HG03565 (cell line): ENCODE measurements around the gene PIP4K2B.

Experiments
- ATAC-seq: cut with Tn5 transposase; IDR thresholded peaks from one replicate; pipeline ENCODE4 v1.9.1; 2021; ENCODE audit warnings: mild to moderate bottlenecking, moderate library complexity; ENCODE audit not compliant: unreplicated experiment

Gene PIP4K2B

GRCh38 chr17:38746004-38746848, 53.1 kb downstream of the PIP4K2B start:
- ATAC-seq, result no peak

GRCh38 chr17:38745545-38745944, 53.8 kb downstream of the PIP4K2B start:
- no peak for ATAC-seq

GRCh38 chr17:38743556-38744171, 55.7 kb downstream of the PIP4K2B start:
- ATAC-seq, result no peak

DNA sequence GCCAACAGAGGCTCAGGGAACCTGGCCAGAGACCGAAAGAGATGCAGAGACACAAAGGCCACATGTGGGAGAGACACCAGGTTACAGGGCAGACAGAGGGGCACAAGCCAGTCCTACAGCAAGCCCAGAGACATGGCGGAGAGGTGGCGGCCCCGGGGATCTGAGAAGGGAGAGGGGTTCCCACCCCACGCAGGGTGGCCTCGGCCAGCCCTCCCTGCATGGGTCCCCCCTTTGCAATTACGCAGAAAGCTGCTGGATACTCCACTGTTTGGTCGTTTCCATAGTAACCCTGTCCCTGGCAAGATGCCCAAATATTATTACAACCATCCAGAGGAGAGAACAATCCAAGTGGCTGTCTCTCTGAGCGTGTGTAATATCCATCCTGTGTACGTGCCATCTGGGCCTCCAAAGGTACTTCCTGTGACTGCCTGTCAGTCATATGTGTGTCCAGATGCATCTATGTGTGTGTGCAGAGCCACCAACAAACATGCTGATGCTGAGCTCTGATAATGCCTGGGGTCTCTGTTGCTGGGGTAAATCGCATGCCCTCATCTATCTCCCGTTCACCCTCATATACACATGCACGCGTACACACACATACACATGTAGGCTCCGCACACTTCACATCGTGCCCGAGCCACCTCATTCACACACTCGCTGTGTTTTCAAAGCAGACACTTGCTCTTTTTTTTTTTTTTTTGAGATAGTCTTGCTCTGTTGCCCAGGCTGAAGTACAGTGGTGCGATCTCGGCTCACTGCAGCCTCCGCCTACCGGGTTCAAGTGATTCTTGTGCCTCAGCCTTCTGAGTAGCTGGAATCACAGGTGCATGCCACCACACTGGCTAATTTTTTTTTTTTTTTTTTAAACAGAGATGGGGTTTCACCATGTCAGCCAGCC, 56.7 kb downstream of the PIP4K2B start:
- ATAC-seq, result no peak

- no peak for ATAC-seq
These were observed 57.4 kb downstream of the PIP4K2B start for GRCh38 chr17:38741921-38742410.

DNA sequence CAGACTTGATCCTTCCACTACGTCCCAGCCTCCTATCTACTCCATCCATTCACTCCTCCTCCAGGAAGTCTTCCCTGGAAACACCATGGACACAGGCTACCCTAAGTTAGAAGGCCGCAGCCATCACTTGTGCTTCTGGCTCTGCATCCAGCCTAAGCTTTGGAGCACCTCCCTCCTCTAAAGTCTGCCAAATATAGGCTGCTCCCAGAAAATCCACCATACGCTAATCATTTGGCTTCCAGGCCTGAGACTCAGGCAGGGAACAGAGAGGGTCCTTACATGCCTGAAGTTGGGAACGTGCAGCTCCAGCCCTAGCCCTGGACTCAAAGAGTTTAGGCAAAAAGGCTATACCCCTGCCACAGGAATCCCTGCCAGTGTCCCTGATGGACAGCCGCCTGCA, 57.9 kb downstream of the PIP4K2B start:
- no peak for ATAC-seq

DNA sequence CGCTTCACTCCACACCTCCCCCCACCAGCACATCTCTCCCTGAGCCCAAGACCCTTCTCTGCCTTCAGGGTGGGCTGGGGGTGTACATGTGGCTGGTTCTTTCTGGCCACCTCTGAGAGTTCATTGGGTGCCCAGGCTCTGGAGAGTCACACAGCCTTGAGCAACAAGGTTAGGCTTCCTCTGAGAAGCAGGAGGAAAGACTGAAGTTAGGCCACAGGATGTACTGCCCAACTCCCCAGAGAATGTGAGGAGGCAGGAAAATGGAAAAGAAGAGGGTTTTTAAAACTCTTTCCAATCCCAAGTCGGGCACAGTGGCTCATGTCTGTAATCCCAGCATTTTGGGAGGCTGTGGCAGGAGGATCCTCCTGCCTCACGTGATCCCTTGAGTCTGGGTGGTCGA, 58.5 kb downstream of the PIP4K2B start:
- ATAC-seq, result no peak

DNA sequence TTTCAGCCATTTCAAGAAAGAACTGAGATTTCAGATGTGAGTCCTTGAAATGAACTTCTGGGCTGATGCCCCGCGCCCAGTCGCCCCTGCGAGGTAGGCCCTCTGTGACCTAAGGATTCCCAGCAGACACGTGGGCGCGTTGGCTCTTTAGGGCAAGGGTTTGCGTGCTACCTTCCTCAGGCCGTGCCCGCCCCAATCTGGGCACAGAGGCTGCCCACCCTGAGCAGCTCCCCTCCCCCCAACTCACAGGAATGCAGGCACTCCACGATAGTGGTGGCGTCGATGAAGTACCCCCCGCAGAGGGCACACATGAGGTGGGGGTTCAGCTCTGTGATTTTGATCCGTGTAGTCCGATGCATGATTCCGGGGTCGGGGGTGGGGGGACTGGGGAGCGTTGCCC, 59.3 kb downstream of the PIP4K2B start:
- ATAC-seq, result no peak

- no peak for ATAC-seq
These were observed 60.1 kb downstream of the PIP4K2B start for GRCh38 chr17:38739305-38739704.

DNA sequence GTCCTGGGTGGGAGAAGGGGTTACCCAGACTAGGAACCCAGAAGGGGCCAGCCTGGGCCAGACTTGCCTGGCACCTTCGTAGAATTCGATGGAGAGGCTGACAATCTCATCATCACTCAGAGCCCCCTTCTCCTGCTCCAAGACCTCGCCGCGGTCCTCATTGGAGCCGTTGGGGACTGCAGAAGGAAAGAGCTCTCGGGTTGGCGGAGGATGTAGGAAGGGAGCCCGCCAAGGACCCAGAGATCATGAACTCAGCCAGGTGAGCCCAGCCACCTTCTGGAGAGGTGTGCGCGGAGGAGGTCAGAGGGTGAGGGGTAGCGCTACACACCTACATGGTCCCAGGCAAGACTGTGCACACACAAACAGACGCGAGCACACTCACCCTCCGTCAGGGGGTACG, 60.7 kb downstream of the PIP4K2B start:
- no peak for ATAC-seq

DNA sequence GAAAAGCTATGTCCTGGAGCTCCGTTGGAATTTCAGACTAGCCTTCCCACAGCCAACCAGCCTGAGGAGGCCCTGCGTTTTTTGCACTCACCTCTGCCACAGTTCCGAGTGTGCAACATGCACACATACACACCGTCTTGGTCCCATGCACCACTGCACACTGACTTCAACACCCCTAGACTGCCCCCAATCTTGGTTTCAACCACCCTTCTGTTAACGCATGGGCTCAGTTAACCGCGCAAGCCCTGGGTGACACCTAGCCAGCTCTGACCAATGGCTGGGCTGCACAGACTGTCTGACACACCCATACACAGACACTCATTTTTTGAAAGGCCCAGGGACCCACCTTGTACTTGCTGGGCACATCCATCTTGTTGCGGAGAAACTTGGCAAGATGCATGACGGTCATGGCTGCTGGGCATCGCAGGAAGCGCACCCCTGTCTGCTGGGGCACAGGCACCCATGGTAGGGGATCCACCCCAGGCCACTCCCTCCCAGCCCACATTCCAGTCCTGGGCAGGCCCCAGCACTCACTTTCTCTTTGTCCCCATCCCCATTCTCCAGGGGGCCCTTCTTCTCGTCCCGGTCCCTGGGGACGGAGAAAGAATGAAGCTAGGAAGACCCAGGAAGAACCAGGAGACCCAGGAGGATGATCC, 61.2 kb downstream of the PIP4K2B start:
- no peak for ATAC-seq

GRCh38 chr17:38735161-38735997, 64.0 kb downstream of the PIP4K2B start:
- no peak for ATAC-seq

- no peak for ATAC-seq
These were observed 65.1 kb downstream of the PIP4K2B start for GRCh38 chr17:38733982-38734973.

GRCh38 chr17:38733282-38733981, 65.9 kb downstream of the PIP4K2B start:
- no peak for ATAC-seq

DNA sequence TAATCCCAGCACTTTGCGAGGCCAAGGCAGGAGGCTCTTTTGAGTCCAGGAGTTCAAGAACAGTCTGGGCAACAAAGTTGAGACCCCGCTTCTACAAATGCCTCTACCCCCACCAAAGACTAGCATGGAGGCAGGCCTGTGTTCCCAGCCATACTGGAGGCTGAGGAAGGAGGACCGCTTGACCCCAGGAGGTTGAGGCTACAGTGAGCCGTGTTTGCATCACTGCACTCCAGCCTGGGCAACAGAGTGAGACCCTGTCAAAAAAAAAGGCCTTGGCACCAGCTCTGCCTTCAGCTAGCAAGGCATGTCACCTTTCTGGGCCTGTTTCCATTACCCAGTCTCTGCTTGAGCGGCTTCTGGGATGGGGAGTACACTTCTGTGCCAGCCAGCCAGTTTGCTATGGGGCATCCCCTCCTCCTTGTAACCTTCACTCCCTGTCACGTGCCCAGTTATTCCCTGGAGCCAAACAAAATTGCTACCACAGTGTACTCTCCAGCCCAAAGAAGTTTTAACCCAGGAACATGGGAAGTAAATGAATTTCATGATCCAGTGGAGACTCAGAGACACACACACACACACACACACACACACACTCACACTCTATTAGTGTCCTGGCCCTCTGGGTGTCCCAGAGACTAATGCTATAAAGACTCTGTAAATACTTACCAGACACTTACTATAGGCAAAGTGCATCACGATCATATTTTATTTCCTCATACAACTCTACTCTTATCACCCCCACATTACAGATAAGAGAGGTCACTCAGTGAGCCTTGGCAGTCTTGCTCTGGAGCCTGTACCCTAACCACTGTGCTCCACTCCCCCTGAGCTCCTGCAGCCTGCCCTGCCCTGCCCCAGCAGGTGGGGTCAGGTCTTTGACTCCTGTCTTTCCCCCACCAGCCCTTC, 66.7 kb downstream of the PIP4K2B start:
- ATAC-seq, result no peak

- ATAC-seq, result no peak
These were observed 67.6 kb downstream of the PIP4K2B start for GRCh38 chr17:38731526-38732294.
